ENCODE results near the gene LDLR.
"Not testable (repeated sequence)": the region's sequence is repeated elsewhere in the genome, so short reads cannot be mapped to it uniquely, and the experiment has no call there.

Gene LDLR

GRCh38 chr19:11101057-11101456 is 11.8 kb downstream of the LDLR start:
- no peaks in the 10 kb centered on the region for H3K9me3 ChIP-seq

DNA sequence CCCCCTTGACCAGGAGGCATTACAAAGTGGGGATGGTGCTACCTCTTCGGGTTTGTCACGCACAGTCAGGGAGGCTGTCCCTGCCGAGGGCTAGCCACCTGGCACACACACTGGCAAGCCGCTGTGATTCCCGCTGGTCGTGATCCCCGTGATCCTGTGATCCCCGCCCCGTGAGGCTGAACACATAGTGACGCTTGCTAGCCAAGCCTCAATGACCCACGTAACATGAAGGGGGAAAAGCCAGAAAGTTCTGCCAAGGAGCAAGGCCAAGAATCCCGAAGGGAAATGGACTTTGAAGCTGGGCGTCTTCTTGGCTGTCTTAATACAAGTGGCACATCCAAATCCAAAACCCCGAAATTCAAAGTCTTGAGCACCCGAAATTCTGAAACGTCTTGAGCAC is 13.7 kb downstream of the LDLR start:
- Histone ChIP-seq H3K27me3 (ENCODE audit: low read depth) (no peaks in the 10 kb centered on the region), H3K36me3 (replicated peaks) (peaks cover 97% of the 10 kb centered on the region), H3K4me3 (no peak overlapping the region), H3K9me3 (no peaks in the 10 kb centered on the region), H3K4me1 (no peaks in the 10 kb centered on the region)
- in situ Hi-C loops (cut with MboI; ENCODE audit: low sequenced_read_pairs): loop anchor here (25.0 kb wide), 1 partner anchor 941 kb away; no protein-coding TSS in a partner anchor
- DNase-seq (ENCODE audit: low spot score in 2 of 2): no peak

More at GRCh38 chr19:11101057-11101456, 11.8 kb downstream of the LDLR start:
- Histone ChIP-seq H3K4me1 (no peaks in the 10 kb centered on the region), H3K27me3 (ENCODE audit: low read depth) (no peaks in the 10 kb centered on the region), H3K36me3 (replicated peaks) (peaks cover 86% of the 10 kb centered on the region), H3K4me3 (no peak overlapping the region)
- in situ Hi-C loops (cut with MboI; ENCODE audit: low sequenced_read_pairs): loop anchor here (25.0 kb wide), 1 partner anchor 939 kb away; no protein-coding TSS in a partner anchor
- no peak for DNase-seq (ENCODE audit: low spot score in 2 of 2)

DNA sequence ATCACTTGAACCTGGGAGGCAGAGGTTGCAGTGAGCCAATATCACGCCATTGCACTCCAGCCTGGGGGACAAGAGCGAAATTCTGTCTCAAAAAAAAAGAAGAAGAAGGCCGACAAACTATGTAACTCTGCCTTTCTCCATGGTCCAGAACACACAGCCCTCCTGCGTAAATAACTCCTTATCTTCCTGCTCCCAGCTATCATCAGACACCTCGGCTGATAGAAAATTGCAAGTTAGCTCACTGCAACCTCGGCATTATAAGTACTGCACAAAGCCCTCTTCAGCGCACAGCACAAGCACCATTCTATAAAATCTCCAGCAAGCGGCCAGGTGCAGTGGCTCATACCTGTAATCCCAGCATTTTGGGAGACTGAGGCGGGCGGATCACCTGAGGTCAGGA is 14.4 kb downstream of the LDLR start:
- not testable (repeated sequence) for DNase-seq (ENCODE audit: low spot score in 2 of 2); H3K27me3 ChIP-seq (ENCODE audit: low read depth); H3K4me1 ChIP-seq; H3K9me3 ChIP-seq; H3K4me3 ChIP-seq
- peaks cover 96% of the 10 kb centered on the region for H3K36me3 ChIP-seq (replicated peaks)
- in situ Hi-C loops (cut with MboI; ENCODE audit: low sequenced_read_pairs): loop anchor here (25.0 kb wide), 1 partner anchor 941 kb away; no protein-coding TSS in a partner anchor

GRCh38 chr19:11105014-11105636 is 15.9 kb downstream of the LDLR start:
- H3K4me3 ChIP-seq: no peak overlapping the region
- no peaks in the 10 kb centered on the region for H3K27me3 ChIP-seq (ENCODE audit: low read depth)
- no peaks in the 10 kb centered on the region for H3K4me1 ChIP-seq
- H3K9me3 ChIP-seq: no peaks in the 10 kb centered on the region
- no peak for DNase-seq (ENCODE audit: low spot score in 2 of 2)
- H3K36me3 ChIP-seq (replicated peaks): peaks cover 97% of the 10 kb centered on the region
- in situ Hi-C loops (cut with MboI; ENCODE audit: low sequenced_read_pairs): loop anchor here (25.0 kb wide), 1 partner anchor 943 kb away; no protein-coding TSS in a partner anchor

DNA sequence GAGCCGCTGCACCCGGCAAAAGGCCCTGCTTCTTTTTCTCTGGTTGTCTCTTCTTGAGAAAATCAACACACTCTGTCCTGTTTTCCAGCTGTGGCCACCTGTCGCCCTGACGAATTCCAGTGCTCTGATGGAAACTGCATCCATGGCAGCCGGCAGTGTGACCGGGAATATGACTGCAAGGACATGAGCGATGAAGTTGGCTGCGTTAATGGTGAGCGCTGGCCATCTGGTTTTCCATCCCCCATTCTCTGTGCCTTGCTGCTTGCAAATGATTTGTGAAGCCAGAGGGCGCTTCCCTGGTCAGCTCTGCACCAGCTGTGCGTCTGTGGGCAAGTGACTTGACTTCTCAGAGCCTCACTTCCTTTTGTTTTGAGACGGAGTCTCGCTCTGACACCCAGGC is 17.2 kb downstream of the LDLR start:
- no peak for DNase-seq (ENCODE audit: low spot score in 2 of 2)
- H3K36me3 ChIP-seq (replicated peaks): peaks cover 99% of the 10 kb centered on the region
- no peaks in the 10 kb centered on the region for H3K27me3 ChIP-seq (ENCODE audit: low read depth)
- H3K9me3 ChIP-seq: no peaks in the 10 kb centered on the region
- H3K4me3 ChIP-seq: no peak overlapping the region
- in situ Hi-C loops (cut with MboI; ENCODE audit: low sequenced_read_pairs): loop anchor here (25.0 kb wide), 1 partner anchor 944 kb away; no protein-coding TSS in a partner anchor
- no peaks in the 10 kb centered on the region for H3K4me1 ChIP-seq

- H3K27me3 ChIP-seq (ENCODE audit: low read depth): no peaks in the 10 kb centered on the region
- H3K9me3 ChIP-seq: no peaks in the 10 kb centered on the region
- no peaks in the 10 kb centered on the region for H3K4me1 ChIP-seq
- DNase-seq (ENCODE audit: low spot score in 2 of 2): no peak
- peaks cover 99% of the 10 kb centered on the region for H3K36me3 ChIP-seq (replicated peaks)
- no peak overlapping the region for H3K4me3 ChIP-seq
- in situ Hi-C loops (cut with MboI; ENCODE audit: low sequenced_read_pairs): loop anchor here (25.0 kb wide), 1 partner anchor 946 kb away; no protein-coding TSS in a partner anchor
Measured at GRCh38 chr19:11108746-11109145, 19.5 kb downstream of the LDLR start.

DNA sequence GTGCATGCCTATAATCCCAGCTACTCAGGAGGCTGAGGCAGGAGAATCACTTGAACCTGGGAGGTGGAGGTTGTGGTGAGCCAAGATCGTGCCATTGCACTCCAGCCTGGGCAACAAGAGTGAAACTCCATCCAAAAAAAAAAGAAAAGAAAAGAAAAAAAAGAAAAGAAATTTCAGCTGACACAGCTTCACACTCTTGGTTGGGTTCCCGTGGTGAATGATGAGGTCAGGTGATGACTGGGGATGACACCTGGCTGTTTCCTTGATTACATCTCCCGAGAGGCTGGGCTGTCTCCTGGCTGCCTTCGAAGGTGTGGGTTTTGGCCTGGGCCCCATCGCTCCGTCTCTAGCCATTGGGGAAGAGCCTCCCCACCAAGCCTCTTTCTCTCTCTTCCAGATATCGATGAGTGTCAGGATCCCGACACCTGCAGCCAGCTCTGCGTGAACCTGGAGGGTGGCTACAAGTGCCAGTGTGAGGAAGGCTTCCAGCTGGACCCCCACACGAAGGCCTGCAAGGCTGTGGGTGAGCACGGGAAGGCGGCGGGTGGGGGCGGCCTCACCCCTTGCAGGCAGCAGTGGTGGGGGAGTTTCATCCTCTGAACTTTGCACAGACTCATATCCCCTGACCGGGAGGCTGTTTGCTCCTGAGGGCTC is 22.0 kb downstream of the LDLR start:
- H3K36me3 ChIP-seq (replicated peaks): peaks cover 97% of the 10 kb centered on the region
- in situ Hi-C loops (cut with MboI; ENCODE audit: low sequenced_read_pairs): loop anchor here (25.0 kb wide), 1 partner anchor 949 kb away; no protein-coding TSS in a partner anchor
- DNase-seq (ENCODE audit: low spot score in 2 of 2): no peak

DNA sequence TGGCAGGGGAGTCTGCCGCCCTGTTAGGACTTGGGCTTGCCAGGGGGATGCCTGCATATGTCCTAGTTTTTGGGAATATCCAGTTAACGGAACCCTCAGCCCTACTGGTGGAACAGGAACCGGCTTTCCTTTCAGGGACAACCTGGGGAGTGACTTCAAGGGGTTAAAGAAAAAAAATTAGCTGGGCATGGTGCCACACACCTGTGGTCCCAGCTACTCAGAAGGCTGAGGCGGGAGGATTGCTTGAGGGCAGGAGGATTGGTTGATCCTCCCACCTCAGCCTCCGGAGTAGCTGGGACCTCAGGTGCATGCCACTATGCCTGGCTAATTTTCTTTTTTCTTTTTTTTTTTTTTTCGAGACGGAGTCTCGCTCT is 22.5 kb downstream of the LDLR start:
- Histone ChIP-seq H3K27me3 (ENCODE audit: low read depth) (no peaks in the 10 kb centered on the region), H3K9me3 (no peaks in the 10 kb centered on the region), H3K4me3 (no peak overlapping the region), H3K36me3 (replicated peaks) (peaks cover 97% of the 10 kb centered on the region), H3K4me1 (no peaks in the 10 kb centered on the region)
- no peak for DNase-seq (ENCODE audit: low spot score in 2 of 2)
- in situ Hi-C loops (cut with MboI; ENCODE audit: low sequenced_read_pairs): loop anchor here (25.0 kb wide), 1 partner anchor 949 kb away; no protein-coding TSS in a partner anchor

More for the DNA sequence above, 22.0 kb downstream of the LDLR start:
- Histone ChIP-seq H3K4me1 (no peaks in the 10 kb centered on the region), H3K4me3 (no peak overlapping the region), H3K9me3 (no peaks in the 10 kb centered on the region), H3K27me3 (ENCODE audit: low read depth) (no peaks in the 10 kb centered on the region)

GRCh38 chr19:11113140-11113708 is 24.0 kb downstream of the LDLR start:
- Histone ChIP-seq H3K27me3 (ENCODE audit: low read depth) (no peaks in the 10 kb centered on the region), H3K4me3 (no peak overlapping the region), H3K4me1 (no peaks in the 10 kb centered on the region), H3K36me3 (replicated peaks) (peaks cover 97% of the 10 kb centered on the region), H3K9me3 (no peaks in the 10 kb centered on the region)
- in situ Hi-C loops (cut with MboI; ENCODE audit: low sequenced_read_pairs): loop anchor here (25.0 kb wide), 1 partner anchor 951 kb away; no protein-coding TSS in a partner anchor
- no peak for DNase-seq (ENCODE audit: low spot score in 2 of 2)

DNA sequence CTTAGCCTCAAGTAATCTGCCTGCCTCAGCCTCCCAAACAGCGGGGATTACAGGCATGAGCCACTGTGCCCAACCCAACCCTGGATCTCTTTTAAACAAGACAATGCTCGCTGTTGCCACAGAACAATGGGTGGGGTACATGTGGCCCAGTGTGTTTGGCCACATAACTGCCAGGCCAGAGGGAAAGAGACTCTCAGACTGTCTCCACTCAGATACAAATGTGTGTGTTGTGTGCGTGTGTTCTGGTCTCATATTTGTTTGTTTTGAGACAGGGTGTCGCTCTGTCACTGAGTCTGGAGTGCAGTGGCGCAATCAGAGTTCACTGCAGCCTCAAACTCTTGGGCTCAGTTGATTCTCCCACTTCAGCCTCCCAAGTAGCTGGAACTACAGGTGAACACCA is 25.8 kb downstream of the LDLR start:
- H3K4me3 ChIP-seq: no peak overlapping the region
- no peaks in the 10 kb centered on the region for H3K4me1 ChIP-seq
- H3K9me3 ChIP-seq: no peaks in the 10 kb centered on the region
- in situ Hi-C loops (cut with MboI; ENCODE audit: low sequenced_read_pairs): loop anchor here (25.0 kb wide), 1 partner anchor 953 kb away; no protein-coding TSS in a partner anchor
- H3K36me3 ChIP-seq (replicated peaks): peaks cover 94% of the 10 kb centered on the region
- DNase-seq (ENCODE audit: low spot score in 2 of 2): no peak
- H3K27me3 ChIP-seq (ENCODE audit: low read depth): no peaks in the 10 kb centered on the region

DNA sequence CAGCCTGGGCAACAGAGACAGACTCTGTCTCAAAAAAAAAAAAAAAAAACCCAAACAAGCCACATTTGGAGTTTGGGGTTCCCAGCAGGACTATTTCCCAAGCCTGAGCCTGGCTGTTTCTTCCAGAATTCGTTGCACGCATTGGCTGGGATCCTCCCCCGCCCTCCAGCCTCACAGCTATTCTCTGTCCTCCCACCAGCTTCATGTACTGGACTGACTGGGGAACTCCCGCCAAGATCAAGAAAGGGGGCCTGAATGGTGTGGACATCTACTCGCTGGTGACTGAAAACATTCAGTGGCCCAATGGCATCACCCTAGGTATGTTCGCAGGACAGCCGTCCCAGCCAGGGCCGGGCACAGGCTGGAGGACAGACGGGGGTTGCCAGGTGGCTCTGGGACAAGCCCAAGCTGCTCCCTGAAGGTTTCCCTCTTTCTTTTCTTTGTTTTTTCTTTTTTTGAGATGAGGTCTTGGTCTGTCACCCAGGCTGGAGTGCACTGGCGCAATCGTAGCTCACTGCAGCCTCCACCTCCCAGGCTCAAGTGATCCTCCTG is 26.7 kb downstream of the LDLR start:
- Histone ChIP-seq H3K27me3 (ENCODE audit: low read depth) (no peaks in the 10 kb centered on the region), H3K36me3 (replicated peaks) (peaks cover 94% of the 10 kb centered on the region)

GRCh38 chr19:11116507-11116906 is 27.2 kb downstream of the LDLR start:
- in situ Hi-C loops (cut with MboI; ENCODE audit: low sequenced_read_pairs): loop anchor here (25.0 kb wide), 1 partner anchor 954 kb away; no protein-coding TSS in a partner anchor
- Histone ChIP-seq H3K4me3 (no peak overlapping the region), H3K4me1 (no peaks in the 10 kb centered on the region), H3K36me3 (replicated peaks) (peaks cover 91% of the 10 kb centered on the region), H3K9me3 (no peaks in the 10 kb centered on the region), H3K27me3 (ENCODE audit: low read depth) (no peaks in the 10 kb centered on the region)
- DNase-seq (ENCODE audit: low spot score in 2 of 2): no peak

More for the DNA sequence above, 26.7 kb downstream of the LDLR start:
- Histone ChIP-seq H3K4me1 (no peaks in the 10 kb centered on the region), H3K4me3 (no peak overlapping the region), H3K9me3 (no peaks in the 10 kb centered on the region)
- DNase-seq (ENCODE audit: low spot score in 2 of 2): no peak
- in situ Hi-C loops (cut with MboI; ENCODE audit: low sequenced_read_pairs): loop anchor here (25.0 kb wide), 1 partner anchor 954 kb away; no protein-coding TSS in a partner anchor

DNA sequence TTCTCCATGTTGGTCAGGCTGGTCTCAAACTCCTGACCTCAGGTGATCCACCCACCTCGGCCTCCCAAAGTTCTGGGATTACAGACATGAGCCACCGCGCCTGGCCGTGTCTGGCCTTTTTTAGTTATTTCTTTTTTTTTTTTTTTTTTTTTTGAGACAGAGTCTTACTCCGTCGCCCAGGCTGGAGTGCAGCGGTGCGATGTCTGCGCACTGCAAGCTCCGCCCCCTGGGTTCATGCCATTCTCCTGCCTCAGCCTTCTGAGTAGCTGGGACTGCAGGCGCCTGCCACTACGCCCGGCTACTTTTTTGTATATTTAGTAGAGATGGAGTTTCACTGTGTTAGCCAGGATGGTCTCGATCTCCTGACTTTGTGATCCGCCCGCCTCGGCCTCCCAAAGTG is 32.7 kb downstream of the LDLR start:
- H3K4me3 ChIP-seq; H3K9me3 ChIP-seq; DNase-seq (ENCODE audit: low spot score in 2 of 2); H3K4me1 ChIP-seq; H3K27me3 ChIP-seq (ENCODE audit: low read depth): not testable (repeated sequence)
- in situ Hi-C loops (cut with MboI; ENCODE audit: low sequenced_read_pairs): loop anchor here (25.0 kb wide), 1 partner anchor 960 kb away; no protein-coding TSS in a partner anchor
- peaks cover 83% of the 10 kb centered on the region for H3K36me3 ChIP-seq (replicated peaks)
